H1 (cell line): ENCODE data around the gene PRRG3. TPM values are rescaled to one million over a fixed set of nuclear protein-coding genes. Genes with fewer than 3 reads are reported as not detected.

Experiments used
- CTCF ChIA-PET: fragments of 300-600 bp; sonication (Branson Sonifier 250); formaldehyde crosslinking; loops from one replicate; lab custom pipeline; 2021; ENCODE audit not compliant: partially characterized antibody; lab: Charles Lee
- POLR2A ChIA-PET: fragments of 300-600 bp; sonication (Branson Sonifier 250); formaldehyde crosslinking; loops from one replicate; lab custom pipeline; 2021; ENCODE audit warnings: inconsistent platforms; ENCODE audit not compliant: partially characterized antibody; lab: Charles Lee
- DNase-seq, 2 experiments: peaks; one replicate each; pipeline versions ENCODE4 v3.0.0 to v3.0.0-alpha.2; 2010 to 2022; ENCODE audit warnings: low spot score in 2 of 2, low read depth in 1 of 2, mixed read lengths in 1 of 2
- FAIRE-seq: peaks from 2 replicates; lab custom pipeline; 2011; peaks lifted over from hg19 to GRCh38; lab: Jason Lieb, UNC
- H2AFZ ChIP-seq: 2 replicates; pipeline ENCODE4 v1.8.1; 2012; ENCODE audit warnings: low read length, inconsistent platforms
- H2AK5ac ChIP-seq: 2 replicates; pipeline ENCODE4 v1.6.1; 2013; ENCODE audit warnings: low read depth, low read length
- H2BK120ac ChIP-seq: replicated peaks from 2 replicates; pipeline ENCODE3; 2013; ENCODE audit warnings: low read depth, low read length, inconsistent platforms
- H2BK12ac ChIP-seq: 2 replicates; pipeline ENCODE4 v1.6.1; 2013; ENCODE audit warnings: low read depth, low read length
- H2BK15ac ChIP-seq: 2 replicates; pipeline ENCODE4 v1.6.1; 2013; ENCODE audit warnings: low read length
- H2BK20ac ChIP-seq: 2 replicates; pipeline ENCODE4 v1.6.1; 2013; ENCODE audit warnings: low read length
- H2BK5ac ChIP-seq: 2 replicates; pipeline ENCODE4 v1.6.1; 2013; ENCODE audit warnings: low read depth, low read length
- H3K14ac ChIP-seq: 2 replicates; pipeline ENCODE4 v1.6.1; 2013; ENCODE audit warnings: inconsistent platforms; ENCODE audit not compliant: insufficient read length
- H3K18ac ChIP-seq: 2 replicates; pipeline ENCODE4 v1.6.1; 2013; ENCODE audit warnings: low read length; ENCODE audit errors: extremely low read depth
- H3K23ac ChIP-seq: 2 replicates; pipeline ENCODE4 v1.6.1; 2013; ENCODE audit warnings: inconsistent platforms; ENCODE audit not compliant: insufficient read length
- H3K23me2 ChIP-seq: 2 replicates; pipeline ENCODE4 v1.6.1; 2013; ENCODE audit warnings: low read depth, low read length
- H3K27ac ChIP-seq: 2 replicates; pipeline ENCODE4 v1.6.1; 2011; ENCODE audit warnings: low read depth, low read length, inconsistent platforms
- H3K27me3 ChIP-seq, 4 experiments: replicated peaks in 1 of 4; 1 replicate in 1 of 4; 2 replicates in 3 of 4; pipeline versions ENCODE4 v1.6.1 to v1.8.1; 2011 to 2013; ENCODE audit warnings: low read length in 3 of 4, mild to moderate bottlenecking in 3 of 4, inconsistent platforms in 2 of 4, mixed read lengths in 2 of 4, moderate library complexity in 1 of 4; ENCODE audit not compliant: control insufficient read depth in 3 of 4, insufficient read depth in 3 of 4; ENCODE audit errors: extremely low read depth in 1 of 4
- H3K36me3 ChIP-seq, 4 experiments: 2 replicates each; pipeline versions ENCODE4 v1.6.1 to v1.8.1; 2011 to 2013; ENCODE audit warnings: mild to moderate bottlenecking in 4 of 4, low read length in 3 of 4, moderate library complexity in 2 of 4, control low read depth in 1 of 4, inconsistent platforms in 1 of 4; ENCODE audit not compliant: insufficient read depth in 4 of 4, control insufficient read depth in 2 of 4
- H3K4ac ChIP-seq: replicated peaks from 2 replicates; pipeline ENCODE3; 2013; ENCODE audit warnings: low read length, low read depth, mixed read lengths, inconsistent platforms; ENCODE audit not compliant: insufficient read length
- H3K4me1 ChIP-seq, 4 experiments: replicated peaks in 1 of 4; 1 replicate in 1 of 4; 2 replicates in 3 of 4; pipeline versions ENCODE4 v1.6.1 to v1.8.1; 2011 to 2013; ENCODE audit warnings: low read length in 3 of 4, inconsistent platforms in 2 of 4, mixed read lengths in 1 of 4; ENCODE audit not compliant: insufficient read depth in 4 of 4, control insufficient read depth in 3 of 4
- H3K4me2 ChIP-seq, 2 experiments: 2 replicates each; pipeline versions ENCODE4 v1.6.1 to v1.8.1; 2011 to 2013; ENCODE audit warnings: low read depth in 2 of 2, low read length in 2 of 2, control low read depth in 1 of 2, inconsistent platforms in 1 of 2, mild to moderate bottlenecking in 1 of 2; ENCODE audit not compliant: insufficient read depth in 1 of 2
- H3K4me3 ChIP-seq, 4 experiments: fragments of 200-600, 300-600 bp in 1 of 4; sonication (generic), shearing (Covaris generic), sonication (Bioruptor Twin) in 1 of 4; 2 replicates each; pipeline versions ENCODE4 v1.5.1 to v1.8.1; 2011 to 2016; ENCODE audit warnings: low read length in 4 of 4, low read depth in 3 of 4, control low read depth in 2 of 4, inconsistent platforms in 2 of 4, mild to moderate bottlenecking in 2 of 4, mixed read lengths in 1 of 4, moderate library complexity in 1 of 4; ENCODE audit not compliant: insufficient read depth in 2 of 4; ENCODE audit errors: extremely low read depth in 1 of 4
- H3K56ac ChIP-seq: replicated peaks from 2 replicates; pipeline ENCODE3; 2013; ENCODE audit warnings: low read depth, mild to moderate bottlenecking, mixed read lengths, low read length, inconsistent platforms; ENCODE audit not compliant: insufficient read length
- H3K79me1 ChIP-seq: 2 replicates; pipeline ENCODE4 v1.6.1; 2013; ENCODE audit warnings: low read depth, low read length, control low read depth
- H3K79me2 ChIP-seq, 2 experiments: 2 replicates each; pipeline versions ENCODE4 v1.6.1 to v1.8.1; 2012 to 2013; ENCODE audit warnings: low read length in 2 of 2, mild to moderate bottlenecking in 2 of 2, inconsistent platforms in 1 of 2; ENCODE audit not compliant: insufficient read depth in 2 of 2, control insufficient read depth in 1 of 2
- H3K9ac ChIP-seq, 4 experiments: replicated peaks in 1 of 4; 1 replicate in 1 of 4; 2 replicates in 3 of 4; pipeline versions ENCODE4 v1.6.1 to v1.8.1; 2011 to 2013; ENCODE audit warnings: low read depth in 3 of 4, low read length in 3 of 4, control low read depth in 2 of 4, mild to moderate bottlenecking in 2 of 4, moderate library complexity in 2 of 4, inconsistent platforms in 1 of 4; ENCODE audit errors: extremely low read depth in 1 of 4
- H3K9me3 ChIP-seq, 2 experiments: 2 replicates each; pipeline versions ENCODE4 v1.6.1 to v1.8.1; 2012 to 2013; ENCODE audit warnings: mild to moderate bottlenecking in 2 of 2, moderate library complexity in 2 of 2, control low read depth in 1 of 2, inconsistent platforms in 1 of 2, low read depth in 1 of 2, low read length in 1 of 2, mixed read lengths in 1 of 2; ENCODE audit not compliant: insufficient read depth in 2 of 2
- H4K20me1 ChIP-seq, 2 experiments: replicated peaks in 1 of 2; 2 replicates each; pipeline versions ENCODE3 to v1.8.1; 2011 to 2013; ENCODE audit warnings: inconsistent platforms in 2 of 2, low read length in 2 of 2, mild to moderate bottlenecking in 1 of 2; ENCODE audit not compliant: insufficient read depth in 2 of 2, control insufficient read depth in 1 of 2
- H4K5ac ChIP-seq: 2 replicates; pipeline ENCODE4 v1.6.1; 2013; ENCODE audit warnings: low read length, low read depth, mixed read lengths, inconsistent platforms; ENCODE audit not compliant: insufficient read length
- H4K8ac ChIP-seq: 2 replicates; pipeline ENCODE4 v1.8.0; 2013; ENCODE audit warnings: mild to moderate bottlenecking, moderate library complexity, low read length, inconsistent platforms; ENCODE audit not compliant: insufficient read depth; ENCODE audit errors: extremely low read depth
- H4K91ac ChIP-seq: replicated peaks from 2 replicates; pipeline ENCODE3; 2013; ENCODE audit warnings: low read length, mixed read lengths, inconsistent platforms; ENCODE audit not compliant: insufficient read length
- BCL11A ChIP-seq, 2 experiments: IDR thresholded peaks; one replicate each; pipeline ENCODE4 v1.6.1; 2011; ENCODE audit warnings: low read depth in 2 of 2, low read length in 2 of 2, mild to moderate bottlenecking in 2 of 2
- CREB1 ChIP-seq: IDR thresholded peaks from 2 replicates; pipeline ENCODE4 v1.6.1; 2012; ENCODE audit warnings: inconsistent platforms
- GTF2F1 ChIP-seq: IDR thresholded peaks from 2 replicates; pipeline ENCODE4 v1.6.1; 2012; ENCODE audit warnings: low read depth, low read length, improper control_type of control experiment, borderline replicate concordance
- HDAC6 ChIP-seq: IDR thresholded peaks from one replicate; pipeline ENCODE4 v1.7.1; 2012; ENCODE audit warnings: low read depth, mild to moderate bottlenecking, inconsistent platforms, low read length, moderate library complexity
- MAX ChIP-seq: IDR thresholded peaks from 2 replicates; pipeline ENCODE4 v1.6.1; 2012; ENCODE audit warnings: inconsistent platforms
- NRF1 ChIP-seq: IDR thresholded peaks from 2 replicates; pipeline ENCODE4 v1.6.1; 2011; ENCODE audit warnings: mild to moderate bottlenecking, low read depth, low read length, improper control_type of control experiment
- POU5F1 ChIP-seq: IDR thresholded peaks from 2 replicates; pipeline ENCODE4 v1.6.1; 2011; ENCODE audit warnings: low read depth, mild to moderate bottlenecking, low read length, moderate library complexity
- RFX5 ChIP-seq: IDR thresholded peaks from 2 replicates; pipeline ENCODE4 v1.6.1; 2011; ENCODE audit warnings: low read depth, low read length, improper control_type of control experiment, borderline replicate concordance
- SIN3A ChIP-seq, 2 experiments: IDR thresholded peaks in 1 of 2; conservative IDR thresholded peaks in 1 of 2; 2 replicates each; pipeline ENCODE4 v1.6.1; 2011 to 2012; ENCODE audit warnings: low read length in 2 of 2, improper control_type of control experiment in 1 of 2, low read depth in 1 of 2, mild to moderate bottlenecking in 1 of 2
- SIX5 ChIP-seq: IDR thresholded peaks from 2 replicates; pipeline ENCODE4 v1.6.1; 2011; ENCODE audit warnings: mild to moderate bottlenecking, low read depth, low read length
- YY1 ChIP-seq: IDR thresholded peaks from 2 replicates; pipeline ENCODE4 v1.6.1; 2011; ENCODE audit warnings: low read depth, mild to moderate bottlenecking, low read length
- WGBS, 2 experiments: shearing (Covaris generic) in 1 of 2; methylation state at CpG; one replicate each; pipeline versions ENCODE4 v1.1.6 to v1.1.7; 2013 to 2015; ENCODE audit warnings: low lambda C conversion rate in 2 of 2, mixed read lengths in 2 of 2, inconsistent platforms in 1 of 2, low coverage in 1 of 2, missing lambda C conversion rate in 1 of 2; ENCODE audit not compliant: insufficient replicate concordance in 2 of 2, insufficient coverage in 1 of 2, insufficient read length in 1 of 2; ENCODE audit errors: extremely low coverage in 1 of 2, missing lambda C conversion rate in 1 of 2; 5-methylcytosine and 5-hydroxymethylcytosine counted together
- polyA plus RNA-seq, 7 experiments: library from polyadenylated mRNA; depleted of rRNA in 3 of 7; stranded (reverse) in 5 of 7; unstranded in 2 of 7; fragments of >200 nt in 5 of 7; fragments of 200-250 nt in 2 of 7; gene quantifications; 1 replicate in 5 of 7; 2 replicates in 1 of 7; 4 replicates in 1 of 7; pipeline versions ENCODE4 v1.2.1 to v1.2.3, GENCODE V29; 2011 to 2013; ENCODE audit warnings: missing spikeins in 2 of 7, mixed read lengths in 2 of 7
- total RNA-seq: library from RNA; stranded (reverse); fragmentation: NEBNext Ultra II Directional; extraction: Animal tissue kit (Norgen Biotek cat#: 25700); gene quantifications from 2 replicates; pipeline ENCODE4 v1.2.1, GENCODE V29; 2021

Gene PRRG3
- total and polyA plus RNA-seq, 2 of the 8 experiments (the other 6 are each of a cell fraction or from before 2014, with no cell fraction given), result 4.2 to 5.4 TPM

DNA sequence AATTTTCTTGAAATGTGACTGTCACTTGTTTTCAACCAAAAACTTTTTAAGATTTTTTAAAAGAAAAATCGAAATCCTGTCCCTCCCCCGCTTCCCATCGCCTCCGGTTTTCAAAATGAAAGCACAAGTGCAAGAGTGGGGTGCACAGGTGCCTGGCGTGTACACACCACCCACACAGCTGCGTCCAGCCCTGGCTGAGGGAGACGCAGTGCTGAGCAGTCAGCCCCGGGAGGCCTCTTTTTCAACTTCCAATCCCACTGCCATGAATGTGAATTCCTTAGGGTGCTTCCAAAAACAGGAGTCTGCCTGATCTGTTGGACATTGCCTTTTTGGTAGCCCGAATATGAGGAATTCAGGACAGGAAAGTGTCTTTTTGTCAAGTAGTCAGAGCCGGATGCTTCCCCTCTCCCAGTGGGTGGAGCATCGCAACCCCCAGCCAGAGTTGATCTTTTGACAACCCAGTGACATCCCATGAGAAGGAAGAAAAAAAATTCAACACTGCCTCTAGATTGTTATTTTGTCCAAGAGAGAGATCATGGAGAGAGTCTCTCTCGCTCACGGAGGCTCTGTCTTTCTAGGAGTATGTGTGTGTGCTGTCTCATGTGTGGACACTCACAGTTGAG is 8.9 kb downstream of the PRRG3 start:
- Histone ChIP-seq H3K4me2 (no peak overlapping the region), H3K79me2 (no peaks in the 10 kb centered on the region), H2AK5ac (no peak overlapping the region), H4K91ac (no peak overlapping the region), H2BK15ac (no peak overlapping the region), H3K4ac (no peak overlapping the region), H3K27ac (no peak overlapping the region)
- CTCF ChIA-PET, result interaction anchor here (1.8 to 1.9 kb wide), 2 partner anchors 10 to 18 kb away, joined by 7 to 8 read pairs; no protein-coding TSS in a partner anchor
- no peak for TF ChIP-seq YY1
- TF ChIP-seq BCL11A (IDR thresholded peaks at IDR 0.05; ENCODE audit: low read depth in 2 of 2, low read length in 2 of 2), result no peak
- no peak for TF ChIP-seq SIX5
- TF ChIP-seq GTF2F1, result no peak
- TF ChIP-seq CREB1, result no peak
- TF ChIP-seq NRF1, result no peak
- TF ChIP-seq SIN3A (conservative IDR thresholded peaks at IDR 0.05 in 1 of 2, IDR thresholded peaks at IDR 0.05 in 1 of 2; ENCODE audit: low read depth in 1 of 2, low read length in 2 of 2), result no peak
- no peak for TF ChIP-seq MAX
- TF ChIP-seq RFX5, result no peak
- no peak for TF ChIP-seq POU5F1
- no peak for TF ChIP-seq HDAC6
- TF ChIP-seq, all 59 proteins: peak for 0
- no peak overlapping the region for H2BK120ac ChIP-seq
- FAIRE-seq (no peak), DNase-seq (no peak)
- no peaks in the 10 kb centered on the region for H3K79me1 ChIP-seq
- H3K14ac ChIP-seq, result no peak overlapping the region
- no peak overlapping the region for H2BK5ac ChIP-seq
- H4K20me1 ChIP-seq, result no peaks in the 10 kb centered on the region
- H3K23me2 ChIP-seq, result no peaks in the 10 kb centered on the region
- H3K4me3 ChIP-seq, result no peak overlapping the region
- no peaks in the 10 kb centered on the region for H3K27me3 ChIP-seq
- no peaks in the 10 kb centered on the region for H3K4me1 ChIP-seq
- H3K18ac ChIP-seq, result no peak overlapping the region
- H3K9ac ChIP-seq, result no peak overlapping the region
- no peaks in the 10 kb centered on the region for H3K9me3 ChIP-seq
- H2BK20ac ChIP-seq, result no peak overlapping the region
- H3K56ac ChIP-seq, result no peak overlapping the region
- no peak overlapping the region for H4K5ac ChIP-seq
- no peak overlapping the region for H3K23ac ChIP-seq
- no peak overlapping the region for H4K8ac ChIP-seq
- POLR2A ChIA-PET, result no interaction called here
- WGBS, 2 experiments, result 75% methylated on average over 6 of the region's 13 CpGs; no CpG with 5 or more reads in 1 of the 2 experiments
- no peaks in the 10 kb centered on the region for H3K36me3 ChIP-seq
- H2AFZ ChIP-seq, result no peak overlapping the region
- no peak overlapping the region for H2BK12ac ChIP-seq
